Skeletal muscle tissue (tissue), 4 donors: ENCODE results near the gene KCTD19. TPM values are rescaled to one million over a fixed set of nuclear protein-coding genes. Genes with fewer than 3 reads are reported as not detected.
A peak's percentile ranks its signal among the peaks of the same experiment; 100 is the strongest.

Source experiments
- H3K27ac ChIP-seq: one replicate; pipeline ENCODE4 v1.7.0; 2013; ENCODE audit warnings: mild to moderate bottlenecking, low read depth, low read length, inconsistent platforms
- H3K27me3 ChIP-seq, 3 donors: one replicate each; pipeline ENCODE4 v1.7.0; 2013; ENCODE audit warnings: low read length in 3 of 3; ENCODE audit not compliant: control insufficient read depth in 3 of 3, insufficient read depth in 3 of 3
- H3K36me3 ChIP-seq, 3 donors: one replicate each; pipeline ENCODE4 v1.7.0; 2013; ENCODE audit warnings: low read length in 3 of 3; ENCODE audit not compliant: control insufficient read depth in 3 of 3, insufficient read depth in 3 of 3
- H3K4me1 ChIP-seq, 3 donors: one replicate each; pipeline ENCODE4 v1.7.0; 2013; ENCODE audit warnings: low read length in 3 of 3, mild to moderate bottlenecking in 3 of 3; ENCODE audit not compliant: control insufficient read depth in 3 of 3, insufficient read depth in 3 of 3
- H3K4me3 ChIP-seq, 3 donors: one replicate each; pipeline ENCODE4 v1.7.0; 2013; ENCODE audit warnings: low read length in 3 of 3
- H3K9ac ChIP-seq, 3 donors: one replicate each; pipeline ENCODE4 v1.7.0; 2013; ENCODE audit warnings: low read length in 3 of 3, mild to moderate bottlenecking in 3 of 3, moderate library complexity in 2 of 3, low read depth in 1 of 3
- H3K9me3 ChIP-seq, 3 donors: one replicate each; pipeline ENCODE4 v1.7.0; 2013; ENCODE audit warnings: low read length in 3 of 3; ENCODE audit not compliant: control insufficient read depth in 3 of 3
- total RNA-seq: library from RNA; depleted of rRNA; stranded (reverse); fragments of >200 nt; gene quantifications from one replicate; pipeline ENCODE4 v1.2.3, GENCODE V29; 2014
- donor health status: Osteomylitis.

KCTD19 gene
- total RNA-seq, 1 donor from 2014 or later, result not detected

GRCh38 chr16:67264866-67265265 lies 61.7 kb downstream of the KCTD19 start:
- no peak overlapping the region for H3K4me3 ChIP-seq
- no peaks in the 10 kb centered on the region for H3K27me3 ChIP-seq
- no peaks in the 10 kb centered on the region for H3K9me3 ChIP-seq
- H3K27ac ChIP-seq, result no peak overlapping the region
- peaks cover 9 to 14% (median 12%) of the 10 kb centered on the region in 3 donors for H3K4me1 ChIP-seq
- H3K9ac ChIP-seq, result no peak overlapping the region
- H3K36me3 ChIP-seq, result no peaks in the 10 kb centered on the region

GRCh38 chr16:67264277-67264676 lies 62.3 kb downstream of the KCTD19 start:
- Histone ChIP-seq H3K4me1 (peaks cover 9 to 11% (median 11%) of the 10 kb centered on the region in 3 donors), H3K36me3 (no peaks in the 10 kb centered on the region), H3K4me3 (no peak overlapping the region), H3K9ac (no peak overlapping the region), H3K27me3 (no peaks in the 10 kb centered on the region), H3K9me3 (no peaks in the 10 kb centered on the region), H3K27ac (no peak overlapping the region)

DNA sequence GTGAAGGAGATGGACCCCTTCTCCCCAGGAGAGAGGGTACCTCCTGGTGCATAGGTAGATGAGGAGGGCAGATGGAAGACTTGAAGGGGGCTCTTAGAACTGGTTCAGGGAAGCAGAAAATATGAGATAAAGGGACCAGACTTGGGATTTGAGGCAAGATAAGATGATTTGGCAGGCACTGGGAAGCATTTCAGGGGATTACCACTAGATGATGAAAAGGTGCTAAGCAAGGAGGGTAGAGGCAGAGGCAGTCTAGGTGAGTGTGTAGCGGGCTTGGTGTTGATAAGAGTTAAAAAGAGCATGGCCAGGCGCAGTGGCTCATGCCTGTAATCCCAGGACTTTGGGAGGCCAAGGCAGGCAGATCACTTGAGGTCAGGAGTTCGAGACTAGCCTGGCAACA lies 63.3 kb downstream of the KCTD19 start:
- Histone ChIP-seq H3K4me1 (peaks cover 9 to 11% (median 11%) of the 10 kb centered on the region in 3 donors), H3K9me3 (no peaks in the 10 kb centered on the region), H3K27ac (no peak overlapping the region), H3K27me3 (no peaks in the 10 kb centered on the region), H3K36me3 (no peaks in the 10 kb centered on the region), H3K4me3 (no peak overlapping the region), H3K9ac (no peak overlapping the region)

GRCh38 chr16:67260426-67261063 lies 66.0 kb downstream of the KCTD19 start:
- peaks cover 9 to 11% (median 11%) of the 10 kb centered on the region in 3 donors for H3K4me1 ChIP-seq
- H3K27ac ChIP-seq, result peak overlapping the region; percentile 72
- peak overlapping the region; percentile 34 to 74 (median 47) for H3K9ac ChIP-seq
- peaks cover 0 to 4% (median 2%) of the 10 kb centered on the region in 3 donors for H3K36me3 ChIP-seq
- no peaks in the 10 kb centered on the region for H3K27me3 ChIP-seq
- H3K4me3 ChIP-seq, result peak overlapping the region in 1 of 3 donors; percentile 45
- H3K9me3 ChIP-seq, result no peaks in the 10 kb centered on the region

- H3K4me3 ChIP-seq, result no peak overlapping the region
- H3K36me3 ChIP-seq, result peaks cover 2 to 4% (median 4%) of the 10 kb centered on the region in 3 donors
- H3K4me1 ChIP-seq, result peaks cover 9 to 11% (median 11%) of the 10 kb centered on the region in 3 donors
- H3K27ac ChIP-seq, result no peak overlapping the region
- no peaks in the 10 kb centered on the region for H3K9me3 ChIP-seq
- no peaks in the 10 kb centered on the region for H3K27me3 ChIP-seq
- H3K9ac ChIP-seq, result peak overlapping the region in 1 of 3 donors; percentile 45
These were observed 66.8 kb downstream of the KCTD19 start for GRCh38 chr16:67259705-67260104.

- Histone ChIP-seq H3K4me3 (no peak overlapping the region), H3K9ac (no peak overlapping the region), H3K27ac (no peak overlapping the region), H3K36me3 (peaks cover 2 to 4% (median 4%) of the 10 kb centered on the region in 3 donors), H3K9me3 (no peaks in the 10 kb centered on the region), H3K27me3 (no peaks in the 10 kb centered on the region), H3K4me1 (peaks cover 9 to 11% (median 11%) of the 10 kb centered on the region in 3 donors)
These were observed 68.2 kb downstream of the KCTD19 start for GRCh38 chr16:67258161-67258835.

- Histone ChIP-seq H3K36me3 (peaks cover 2 to 4% (median 4%) of the 10 kb centered on the region in 3 donors), H3K9ac (no peak overlapping the region)
These were observed 68.9 kb downstream of the KCTD19 start for GRCh38 chr16:67257486-67258160.

GRCh38 chr16:67256701-67257230 lies 69.8 kb downstream of the KCTD19 start:
- Histone ChIP-seq H3K4me3 (no peak overlapping the region), H3K4me1 (peaks cover 15 to 18% (median 17%) of the 10 kb centered on the region in 3 donors)

More at GRCh38 chr16:67257486-67258160, 68.9 kb downstream of the KCTD19 start:
- Histone ChIP-seq H3K27ac (no peak overlapping the region), H3K4me1 (peaks cover 12 to 14% (median 14%) of the 10 kb centered on the region in 3 donors), H3K9me3 (no peaks in the 10 kb centered on the region), H3K27me3 (no peaks in the 10 kb centered on the region), H3K4me3 (no peak overlapping the region)

GRCh38 chr16:67255553-67256221 lies 70.9 kb downstream of the KCTD19 start:
- Histone ChIP-seq H3K27ac (no peak overlapping the region), H3K36me3 (peaks cover 2 to 4% (median 4%) of the 10 kb centered on the region in 3 donors), H3K4me3 (no peak overlapping the region), H3K9me3 (no peaks in the 10 kb centered on the region), H3K27me3 (no peaks in the 10 kb centered on the region), H3K9ac (no peak overlapping the region), H3K4me1 (peaks cover 10 to 12% (median 11%) of the 10 kb centered on the region in 3 donors)

More at GRCh38 chr16:67256701-67257230, 69.8 kb downstream of the KCTD19 start:
- Histone ChIP-seq H3K9ac (peak overlapping the region in 1 of 3 donors; percentile 25), H3K27ac (no peak overlapping the region), H3K9me3 (no peaks in the 10 kb centered on the region), H3K27me3 (no peaks in the 10 kb centered on the region), H3K36me3 (peaks cover 2 to 4% (median 4%) of the 10 kb centered on the region in 3 donors)
